Fibroblast of villous mesenchyme (primary cell): Measurements from ENCODE around the gene NR3C2. TPM values are rescaled to one million over a fixed set of nuclear protein-coding genes. Genes with fewer than 3 reads are reported as not detected.

Experiments
- DNase-seq: peaks from one replicate; pipeline ENCODE4 v3.0.0-alpha.2; 2010; ENCODE audit warnings: low read depth
- H3K4me3 ChIP-seq: 2 replicates; pipeline ENCODE4 v1.5.1; 2011; ENCODE audit warnings: low read depth, mild to moderate bottlenecking, low read length
- CTCF ChIP-seq: IDR thresholded peaks from 2 replicates; pipeline ENCODE4 v1.5.1; 2012; ENCODE audit warnings: low read depth, mild to moderate bottlenecking, low read length; ENCODE audit not compliant: insufficient read depth
- total RNA-seq: library from RNA; depleted of rRNA; stranded (reverse); fragments of >200 nt; gene quantifications from 2 replicates; pipeline ENCODE4 v1.2.3, GENCODE V29; 2012

The NR3C2 gene
- total RNA-seq, 1 donor, result under 0.01 TPM

GRCh38 chr4:148426643-148427042 lies 15.6 kb downstream of the NR3C2 start:
- H3K4me3 ChIP-seq, result no peak overlapping the region
- no peak for TF ChIP-seq CTCF
- DNase-seq, result no peak

- DNase-seq, result no peak
Measured at GRCh38 chr4:148425327-148426110, 16.7 kb downstream of the NR3C2 start.

GRCh38 chr4:148420397-148420796 lies 21.8 kb downstream of the NR3C2 start:
- no peak for TF ChIP-seq CTCF
- DNase-seq, result no peak
- no peak overlapping the region for H3K4me3 ChIP-seq

More at GRCh38 chr4:148425327-148426110, 16.7 kb downstream of the NR3C2 start:
- no peak overlapping the region for H3K4me3 ChIP-seq
- TF ChIP-seq CTCF, result no peak

- TF ChIP-seq CTCF, result no peak
- H3K4me3 ChIP-seq, result no peak overlapping the region
- peak; percentile 0 for DNase-seq
Measured at GRCh38 chr4:148415500-148415899, 26.7 kb downstream of the NR3C2 start.

GRCh38 chr4:148412460-148412994 lies 29.7 kb downstream of the NR3C2 start:
- TF ChIP-seq CTCF, result no peak
- DNase-seq, result no peak
- no peak overlapping the region for H3K4me3 ChIP-seq

GRCh38 chr4:148405161-148405893 lies 36.9 kb downstream of the NR3C2 start:
- H3K4me3 ChIP-seq, result no peak overlapping the region
- TF ChIP-seq CTCF, result no peak
- no peak for DNase-seq
